ENCODE measurements around the gene PDE2A. TPM values are rescaled to one million over a fixed set of nuclear protein-coding genes. Genes with fewer than 3 reads are reported as not detected.

The PDE2A gene
- total and polyA plus RNA-seq, 5 donors = 32.1 to 43.9 (median 37.1) TPM

GRCh38 chr11:72671152-72672099 lies 2.8 kb downstream of the PDE2A start:
- no peaks in the 10 kb centered on the region for H3K27me3 ChIP-seq (ENCODE audit: control insufficient read depth, insufficient read depth)

GRCh38 chr11:72670041-72670440 lies 4.2 kb downstream of the PDE2A start:
- no peaks in the 10 kb centered on the region for H3K27me3 ChIP-seq (ENCODE audit: control insufficient read depth, insufficient read depth)

More at GRCh38 chr11:72671152-72672099, 2.8 kb downstream of the PDE2A start:
- Histone ChIP-seq H3K9me3 (ENCODE audit: control insufficient read depth, low read length) (no peaks in the 10 kb centered on the region), H3K27ac (ENCODE audit: low read length) (no peak overlapping the region), H3K4me3 (ENCODE audit: low read length) (no peak overlapping the region), H3K4me1 (ENCODE audit: control insufficient read depth, insufficient read depth, low read length) (no peaks in the 10 kb centered on the region)
- no peak for DNase-seq
- WGBS = 46% methylated on average over 8 of the region's 8 CpGs
- no peak for ATAC-seq
- intact Hi-C loops (cut with DNase I) = no loop called here

GRCh38 chr11:72669527-72669926 lies 4.7 kb downstream of the PDE2A start:
- peak in 1 of 3 donors; percentile 21 for DNase-seq

More at GRCh38 chr11:72670041-72670440, 4.2 kb downstream of the PDE2A start:
- DNase-seq (no peak), ATAC-seq (no peak)
- Histone ChIP-seq H3K4me3 (ENCODE audit: low read length) (no peak overlapping the region), H3K27ac (ENCODE audit: low read length) (no peak overlapping the region), H3K4me1 (ENCODE audit: control insufficient read depth, insufficient read depth, low read length) (no peaks in the 10 kb centered on the region), H3K9me3 (ENCODE audit: control insufficient read depth, low read length) (no peaks in the 10 kb centered on the region)
- intact Hi-C loops (cut with DNase I) = no loop called here
- WGBS = 53% methylated on average over 4 of the region's 4 CpGs

GRCh38 chr11:72668629-72669347 lies 5.4 kb downstream of the PDE2A start:
- Histone ChIP-seq H3K4me3 (ENCODE audit: low read length) (no peak overlapping the region), H3K4me1 (ENCODE audit: control insufficient read depth, insufficient read depth, low read length) (no peaks in the 10 kb centered on the region), H3K9me3 (ENCODE audit: control insufficient read depth, low read length) (no peaks in the 10 kb centered on the region), H3K27me3 (ENCODE audit: control insufficient read depth, insufficient read depth) (no peaks in the 10 kb centered on the region), H3K27ac (ENCODE audit: low read length) (no peak overlapping the region)
- intact Hi-C loops (cut with DNase I) = no loop called here
- WGBS = 53% methylated on average over 7 of the region's 7 CpGs
- no peak for ATAC-seq
- peak in 1 of 3 donors; percentile 2 for DNase-seq

More at GRCh38 chr11:72669527-72669926, 4.7 kb downstream of the PDE2A start:
- H3K9me3 ChIP-seq (ENCODE audit: control insufficient read depth, low read length) = no peaks in the 10 kb centered on the region
- no peak for ATAC-seq
- intact Hi-C loops (cut with DNase I) = no loop called here
- no peaks in the 10 kb centered on the region for H3K4me1 ChIP-seq (ENCODE audit: control insufficient read depth, insufficient read depth, low read length)
- no peak overlapping the region for H3K27ac ChIP-seq (ENCODE audit: low read length)
- H3K4me3 ChIP-seq (ENCODE audit: low read length) = no peak overlapping the region
- no peaks in the 10 kb centered on the region for H3K27me3 ChIP-seq (ENCODE audit: control insufficient read depth, insufficient read depth)
- 44% methylated on average over 8 of the region's 8 CpGs for WGBS

GRCh38 chr11:72665911-72666472 lies 8.2 kb downstream of the PDE2A start:
- DNase-seq (no peak), ATAC-seq (no peak)
- Histone ChIP-seq H3K27me3 (ENCODE audit: control insufficient read depth, insufficient read depth) (no peaks in the 10 kb centered on the region), H3K9me3 (ENCODE audit: control insufficient read depth, low read length) (no peaks in the 10 kb centered on the region), H3K4me1 (ENCODE audit: control insufficient read depth, insufficient read depth, low read length) (no peaks in the 10 kb centered on the region), H3K4me3 (ENCODE audit: low read length) (no peak overlapping the region), H3K27ac (ENCODE audit: low read length) (no peak overlapping the region)
- 36% methylated on average over 6 of the region's 6 CpGs for WGBS
- intact Hi-C loops (cut with DNase I) = no loop called here

GRCh38 chr11:72662036-72662435 lies 12.2 kb downstream of the PDE2A start:
- Histone ChIP-seq H3K27ac (ENCODE audit: low read length) (no peak overlapping the region), H3K9me3 (ENCODE audit: control insufficient read depth, low read length) (no peaks in the 10 kb centered on the region), H3K27me3 (ENCODE audit: control insufficient read depth, insufficient read depth) (no peaks in the 10 kb centered on the region), H3K4me1 (ENCODE audit: control insufficient read depth, insufficient read depth, low read length) (no peaks in the 10 kb centered on the region), H3K4me3 (ENCODE audit: low read length) (no peak overlapping the region)
- WGBS = 65% methylated on average over 5 of the region's 5 CpGs
- ATAC-seq = no peak
- intact Hi-C loops (cut with DNase I) = no loop called here
- DNase-seq = peak in 1 of 3 donors; percentile 5

- Histone ChIP-seq H3K27ac (ENCODE audit: low read length) (no peak overlapping the region), H3K4me3 (ENCODE audit: low read length) (no peak overlapping the region), H3K4me1 (ENCODE audit: control insufficient read depth, insufficient read depth, low read length) (no peaks in the 10 kb centered on the region), H3K27me3 (ENCODE audit: control insufficient read depth, insufficient read depth) (no peaks in the 10 kb centered on the region), H3K9me3 (ENCODE audit: control insufficient read depth, low read length) (no peaks in the 10 kb centered on the region)
- DNase-seq (peak in 1 of 3 donors; percentile 7), ATAC-seq (no peak)
- WGBS = 84% methylated on average over 9 of the region's 9 CpGs
- intact Hi-C loops (cut with DNase I) = no loop called here
Measured at GRCh38 chr11:72661486-72661885, 12.7 kb downstream of the PDE2A start.

GRCh38 chr11:72658989-72659640 lies 15.1 kb downstream of the PDE2A start:
- Histone ChIP-seq H3K9me3 (ENCODE audit: control insufficient read depth, low read length) (no peaks in the 10 kb centered on the region), H3K4me1 (ENCODE audit: control insufficient read depth, insufficient read depth, low read length) (no peaks in the 10 kb centered on the region), H3K27me3 (ENCODE audit: control insufficient read depth, insufficient read depth) (no peaks in the 10 kb centered on the region), H3K4me3 (ENCODE audit: low read length) (no peak overlapping the region), H3K27ac (ENCODE audit: low read length) (no peak overlapping the region)
- intact Hi-C loops (cut with DNase I) = no loop called here
- ATAC-seq = no peak
- WGBS = 85% methylated on average over 9 of the region's 9 CpGs
- peak in 1 of 3 donors; percentile 12 for DNase-seq

- H3K27me3 ChIP-seq (ENCODE audit: control insufficient read depth, insufficient read depth) = no peaks in the 10 kb centered on the region
- no peaks in the 10 kb centered on the region for H3K9me3 ChIP-seq (ENCODE audit: control insufficient read depth, low read length)
- ATAC-seq (no peak), DNase-seq (peak in 1 of 3 donors; percentile 10)
- no peak overlapping the region for H3K27ac ChIP-seq (ENCODE audit: low read length)
- H3K4me3 ChIP-seq (ENCODE audit: low read length) = no peak overlapping the region
- 69% methylated on average over 6 of the region's 6 CpGs for WGBS
- intact Hi-C loops (cut with DNase I) = no loop called here
- H3K4me1 ChIP-seq (ENCODE audit: control insufficient read depth, insufficient read depth, low read length) = no peaks in the 10 kb centered on the region
Measured at GRCh38 chr11:72657411-72658100, 16.7 kb downstream of the PDE2A start.

GRCh38 chr11:72655896-72656464 lies 18.2 kb downstream of the PDE2A start:
- H3K4me3 ChIP-seq (ENCODE audit: low read length) = no peak overlapping the region
- DNase-seq (peak in 1 of 3 donors; percentile 41), ATAC-seq (no peak)
- no peaks in the 10 kb centered on the region for H3K27me3 ChIP-seq (ENCODE audit: control insufficient read depth, insufficient read depth)
- H3K27ac ChIP-seq (ENCODE audit: low read length) = no peak overlapping the region
- no peaks in the 10 kb centered on the region for H3K4me1 ChIP-seq (ENCODE audit: control insufficient read depth, insufficient read depth, low read length)
- no peaks in the 10 kb centered on the region for H3K9me3 ChIP-seq (ENCODE audit: control insufficient read depth, low read length)
- intact Hi-C loops (cut with DNase I) = no loop called here
- WGBS = 72% methylated on average over 11 of the region's 11 CpGs
